ENCODE data around the gene ADAM15.

ADAM15 gene

DNA sequence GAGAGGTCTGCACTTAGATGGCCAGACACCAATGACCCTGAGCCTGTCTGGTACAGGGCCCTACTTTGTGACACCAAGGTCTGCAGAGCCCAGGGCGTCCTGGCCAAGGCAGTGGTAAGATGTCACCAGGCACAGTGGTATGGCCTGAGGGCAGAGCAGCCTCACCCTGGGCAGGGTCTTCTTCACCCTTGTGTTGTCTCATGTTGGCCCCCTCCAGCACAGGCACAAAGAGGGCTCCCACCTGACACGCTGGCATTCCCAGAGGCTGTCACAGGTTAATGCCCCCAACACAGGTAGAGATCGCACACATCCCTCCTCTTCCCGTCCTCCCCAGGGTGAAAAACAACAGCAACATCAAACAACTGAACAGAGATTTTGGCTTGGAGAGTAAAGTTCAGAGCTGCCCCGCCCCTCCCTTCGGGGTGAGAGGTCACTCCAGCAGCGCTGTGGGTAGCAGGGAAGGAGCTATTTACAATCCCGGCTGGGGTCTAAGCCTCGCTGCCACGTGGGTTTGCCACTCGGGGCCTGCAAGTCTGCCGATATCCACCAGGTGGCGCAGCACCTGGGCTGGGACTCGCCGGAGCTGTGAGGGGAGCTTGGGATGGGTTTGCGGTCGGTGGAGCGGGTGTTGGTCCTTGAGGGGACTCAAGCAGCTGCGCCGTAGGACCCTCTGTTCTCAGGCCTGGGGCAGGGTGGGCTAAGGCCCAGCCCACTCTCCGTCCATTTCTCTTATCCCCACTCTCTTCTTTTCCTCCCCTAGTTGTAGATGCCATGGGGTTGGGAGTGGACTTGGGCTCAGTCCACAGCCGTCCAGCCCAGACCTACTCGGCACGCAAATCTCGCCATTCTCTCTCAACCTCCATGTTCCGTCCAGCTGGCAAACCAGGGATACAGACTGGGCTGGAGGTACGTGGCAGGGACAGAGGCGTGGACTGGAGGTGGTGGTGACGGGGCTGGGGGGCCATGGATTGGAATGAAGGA lies 40.2 kb downstream of the ADAM15 start:
- Histone ChIP-seq H3K27me3 (ENCODE audit: control insufficient read depth, low read length) (peaks cover 21% of the 10 kb centered on the region), H3K4me2 (ENCODE audit: low read length) (peak overlapping the region; percentile 52), H3K4me1 (ENCODE audit: control insufficient read depth, low read length) (peaks cover 22% of the 10 kb centered on the region), H3K9me2 (replicated peaks; ENCODE audit: control insufficient read depth, low read length) (no peaks in the 10 kb centered on the region), H3K9me3 (ENCODE audit: control insufficient read depth, insufficient read depth, low read length) (no peaks in the 10 kb centered on the region), H3K36me3 (ENCODE audit: control insufficient read depth, low read length) (no peaks in the 10 kb centered on the region), H3K4me3 (ENCODE audit: low read length) (no peak overlapping the region), H3K27ac (ENCODE audit: low read depth, low read length) (no peak overlapping the region), H3F3A (ENCODE audit: control insufficient read depth, insufficient read depth) (peaks cover 8% of the 10 kb centered on the region; the same call in 1 of the 2 replicates), H3K79me2 (ENCODE audit: control insufficient read depth, low read length) (no peaks in the 10 kb centered on the region), H4K20me1 (ENCODE audit: control insufficient read depth, insufficient read depth, low read depth, low read length) (no peaks in the 10 kb centered on the region)
- TF ChIP-seq EZH2phosphoT487 (IDR thresholded peaks at IDR 0.05; ENCODE audit: borderline replicate concordance, low read length), result no peak
- TF ChIP-seq, protein P1, sequence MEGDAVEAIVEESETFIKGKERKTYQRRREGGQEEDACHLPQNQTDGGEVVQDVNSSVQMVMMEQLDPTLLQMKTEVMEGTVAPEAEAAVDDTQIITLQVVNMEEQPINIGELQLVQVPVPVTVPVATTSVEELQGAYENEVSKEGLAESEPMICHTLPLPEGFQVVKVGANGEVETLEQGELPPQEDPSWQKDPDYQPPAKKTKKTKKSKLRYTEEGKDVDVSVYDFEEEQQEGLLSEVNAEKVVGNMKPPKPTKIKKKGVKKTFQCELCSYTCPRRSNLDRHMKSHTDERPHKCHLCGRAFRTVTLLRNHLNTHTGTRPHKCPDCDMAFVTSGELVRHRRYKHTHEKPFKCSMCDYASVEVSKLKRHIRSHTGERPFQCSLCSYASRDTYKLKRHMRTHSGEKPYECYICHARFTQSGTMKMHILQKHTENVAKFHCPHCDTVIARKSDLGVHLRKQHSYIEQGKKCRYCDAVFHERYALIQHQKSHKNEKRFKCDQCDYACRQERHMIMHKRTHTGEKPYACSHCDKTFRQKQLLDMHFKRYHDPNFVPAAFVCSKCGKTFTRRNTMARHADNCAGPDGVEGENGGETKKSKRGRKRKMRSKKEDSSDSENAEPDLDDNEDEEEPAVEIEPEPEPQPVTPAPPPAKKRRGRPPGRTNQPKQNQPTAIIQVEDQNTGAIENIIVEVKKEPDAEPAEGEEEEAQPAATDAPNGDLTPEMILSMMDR (IDR thresholded peaks at IDR 0.05; ENCODE audit: low read depth, low read length, poor library complexity, severe bottlenecking), result peak; percentile 97

DNA sequence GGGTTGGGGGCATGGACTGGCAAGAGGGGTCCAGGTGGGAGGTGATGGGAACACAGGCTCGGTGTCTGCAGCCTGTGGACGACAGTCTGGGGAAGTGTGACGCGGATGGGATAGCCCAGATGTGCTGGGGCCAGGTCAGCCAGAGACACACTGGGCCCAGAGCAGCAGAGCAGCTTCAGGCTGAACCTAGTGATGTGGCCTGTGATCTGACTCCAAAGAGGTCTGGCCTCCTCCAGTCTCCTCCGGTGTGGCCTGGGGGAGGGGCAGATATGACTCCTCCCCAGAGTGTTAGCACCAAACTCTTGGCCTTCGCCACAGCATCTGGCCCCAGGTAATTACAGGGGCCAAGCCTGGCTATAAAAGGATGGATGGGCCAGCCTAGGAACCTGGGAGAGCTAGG lies 41.0 kb downstream of the ADAM15 start:
- no peaks in the 10 kb centered on the region for H3K9me2 ChIP-seq (replicated peaks; ENCODE audit: control insufficient read depth, low read length)
- no peaks in the 10 kb centered on the region for H4K20me1 ChIP-seq (ENCODE audit: control insufficient read depth, insufficient read depth, low read depth, low read length)
- TF ChIP-seq EZH2phosphoT487 (IDR thresholded peaks at IDR 0.05; ENCODE audit: borderline replicate concordance, low read length), result no peak
- TF ChIP-seq, protein P1 (IDR thresholded peaks at IDR 0.05; ENCODE audit: low read depth, low read length, poor library complexity, severe bottlenecking), result no peak
- H3K4me3 ChIP-seq (ENCODE audit: low read length), result no peak overlapping the region
- peaks cover 22% of the 10 kb centered on the region for H3K27me3 ChIP-seq (ENCODE audit: control insufficient read depth, low read length)
- no peaks in the 10 kb centered on the region for H3K36me3 ChIP-seq (ENCODE audit: control insufficient read depth, low read length)
- no peaks in the 10 kb centered on the region for H3K9me3 ChIP-seq (ENCODE audit: control insufficient read depth, insufficient read depth, low read length)
- H3F3A ChIP-seq (ENCODE audit: control insufficient read depth, insufficient read depth), result peaks cover 8% of the 10 kb centered on the region; the same call in 1 of the 2 replicates
- no peaks in the 10 kb centered on the region for H3K79me2 ChIP-seq (ENCODE audit: control insufficient read depth, low read length)
- peaks cover 14% of the 10 kb centered on the region for H3K4me1 ChIP-seq (ENCODE audit: control insufficient read depth, low read length)
- H3K27ac ChIP-seq (ENCODE audit: low read depth, low read length), result no peak overlapping the region
- no peak overlapping the region for H3K4me2 ChIP-seq (ENCODE audit: low read length)

DNA sequence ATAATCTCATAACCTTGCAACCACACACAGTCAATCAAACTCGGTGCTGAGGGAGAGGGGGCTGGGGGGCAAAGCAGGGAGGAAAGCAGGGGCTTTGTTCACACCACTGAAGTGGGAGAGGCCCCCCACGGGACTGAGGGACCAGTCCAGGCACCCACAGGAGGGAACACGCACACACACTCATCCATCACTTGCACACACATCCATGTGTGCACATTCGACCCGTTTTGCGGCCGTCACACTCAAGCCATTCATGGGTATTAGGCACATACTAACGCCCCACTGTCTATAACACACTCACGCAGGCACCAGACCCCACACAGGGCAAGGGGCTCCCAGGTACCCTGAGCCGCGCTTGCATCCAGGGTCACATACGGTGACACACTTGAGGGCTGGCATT lies 41.5 kb downstream of the ADAM15 start:
- Histone ChIP-seq H3K9me3 (ENCODE audit: control insufficient read depth, insufficient read depth, low read length) (no peaks in the 10 kb centered on the region), H3K4me1 (ENCODE audit: control insufficient read depth, low read length) (peaks cover 11% of the 10 kb centered on the region), H3K27me3 (ENCODE audit: control insufficient read depth, low read length) (peaks cover 23% of the 10 kb centered on the region), H3F3A (ENCODE audit: control insufficient read depth, insufficient read depth) (peaks cover 5% of the 10 kb centered on the region; the same call in 1 of the 2 replicates), H3K79me2 (ENCODE audit: control insufficient read depth, low read length) (no peaks in the 10 kb centered on the region), H3K4me2 (ENCODE audit: low read length) (no peak overlapping the region), H3K9me2 (replicated peaks; ENCODE audit: control insufficient read depth, low read length) (no peaks in the 10 kb centered on the region), H4K20me1 (ENCODE audit: control insufficient read depth, insufficient read depth, low read depth, low read length) (no peaks in the 10 kb centered on the region), H3K4me3 (ENCODE audit: low read length) (no peak overlapping the region), H3K27ac (ENCODE audit: low read depth, low read length) (no peak overlapping the region), H3K36me3 (ENCODE audit: control insufficient read depth, low read length) (no peaks in the 10 kb centered on the region)
- TF ChIP-seq, protein P1 (IDR thresholded peaks at IDR 0.05; ENCODE audit: low read depth, low read length, poor library complexity, severe bottlenecking), result no peak

Measured in DOHH2 (cell line).